LNCAP (cell line): ENCODE measurements around the gene INSYN2A.

Experiments used
- CTCF ChIP-seq: fragments of 450-650 bp; IDR thresholded peaks from 2 replicates; pipeline ENCODE4 v1.5.1; 2017; ENCODE audit warnings: mild to moderate bottlenecking

The INSYN2A gene

GRCh38 chr10:127182161-127182560 is 14.2 kb downstream of the INSYN2A start:
- no peak for TF ChIP-seq CTCF

GRCh38 chr10:127179612-127180250 is 16.7 kb downstream of the INSYN2A start:
- no peak for TF ChIP-seq CTCF

GRCh38 chr10:127176649-127177048 is 19.7 kb downstream of the INSYN2A start:
- TF ChIP-seq CTCF: no peak

GRCh38 chr10:127175357-127176110 is 20.9 kb downstream of the INSYN2A start:
- no peak for TF ChIP-seq CTCF

GRCh38 chr10:127174866-127175265 is 21.5 kb downstream of the INSYN2A start:
- TF ChIP-seq CTCF: no peak

GRCh38 chr10:127168261-127168660 is 28.1 kb downstream of the INSYN2A start:
- no peak for TF ChIP-seq CTCF

- TF ChIP-seq CTCF: no peak
Measured at GRCh38 chr10:127162841-127163240, 33.5 kb downstream of the INSYN2A start.
